ENCODE measurements around the gene NTF4.
"Not testable (repeated sequence)": the region's sequence is repeated elsewhere in the genome, so short reads cannot be mapped to it uniquely, and the experiment has no call there.

NTF4 gene

DNA sequence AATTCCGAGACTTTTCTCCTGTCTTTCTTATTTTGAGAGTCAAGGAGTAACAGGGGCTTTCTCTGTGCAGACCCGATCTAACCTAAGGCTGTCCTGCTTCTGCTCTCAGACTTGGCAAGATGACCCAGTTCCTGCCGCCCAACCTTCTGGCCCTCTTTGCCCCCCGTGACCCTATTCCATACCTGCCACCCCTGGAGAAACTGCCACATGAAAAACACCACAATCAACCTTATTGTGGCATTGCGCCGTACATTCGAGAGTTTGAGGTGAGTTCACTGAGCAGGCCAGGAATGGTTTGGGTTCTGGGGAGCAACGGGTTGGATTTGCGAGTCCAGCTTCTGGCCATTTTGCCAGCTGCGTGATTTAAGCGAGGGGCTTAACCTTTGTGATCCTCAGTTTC is 21.7 kb upstream of the NTF4 start:
- no peak for DNase-seq

DNA sequence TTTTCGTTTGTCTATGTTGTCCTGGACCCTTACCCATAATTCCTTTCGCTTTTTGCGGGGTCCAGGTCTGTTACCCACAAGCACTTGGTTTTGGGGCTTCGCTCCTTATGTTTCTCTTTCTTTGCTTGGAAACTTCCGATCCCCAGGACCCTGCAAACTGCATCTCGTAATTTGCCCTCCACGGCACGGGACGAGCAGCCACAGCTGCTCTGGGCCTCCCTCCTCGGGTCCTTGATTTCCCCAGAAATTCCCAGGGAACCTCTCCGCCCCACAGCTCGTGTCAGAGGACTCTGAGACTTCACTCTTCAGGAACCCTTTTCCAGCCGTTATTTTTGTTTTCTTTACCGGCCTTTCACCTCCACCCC is 21.2 kb upstream of the NTF4 start:
- no peak for DNase-seq

GRCh38 chr19:49085020-49085867 is 20.6 kb upstream of the NTF4 start, which contains the start of gene SNRNP70:
TSS of gene SNRNP70 (plus strand) at chr19:49085451. CDS start at chr19:49086415, 964 bp downstream.
- DNase-seq: peak; percentile 100

GRCh38 chr19:49084206-49085019 is 19.8 kb upstream of the NTF4 start:
- no peak for DNase-seq

DNA sequence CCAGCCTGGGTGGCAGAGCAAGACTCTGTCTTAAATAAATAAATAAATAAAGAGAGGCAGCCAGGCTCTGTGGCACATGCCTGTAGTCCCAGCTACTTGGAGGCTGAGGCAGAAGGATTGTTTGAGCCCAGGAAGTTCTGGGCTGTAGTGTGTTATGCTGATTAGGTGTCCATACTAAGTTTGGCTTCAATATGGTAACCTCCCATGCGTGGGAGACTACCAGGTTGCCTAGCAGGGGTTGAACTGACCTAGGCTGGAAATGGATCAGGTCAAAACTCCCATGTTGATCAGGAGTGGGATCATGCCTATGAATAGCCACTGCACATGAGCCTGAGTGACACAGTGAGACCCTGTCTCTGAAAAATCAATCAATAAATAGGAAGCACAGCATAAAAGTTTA is 16.7 kb upstream of the NTF4 start:
- no peak for DNase-seq

GRCh38 chr19:49080392-49080791 is 15.8 kb upstream of the NTF4 start:
- no peak for DNase-seq

DNA sequence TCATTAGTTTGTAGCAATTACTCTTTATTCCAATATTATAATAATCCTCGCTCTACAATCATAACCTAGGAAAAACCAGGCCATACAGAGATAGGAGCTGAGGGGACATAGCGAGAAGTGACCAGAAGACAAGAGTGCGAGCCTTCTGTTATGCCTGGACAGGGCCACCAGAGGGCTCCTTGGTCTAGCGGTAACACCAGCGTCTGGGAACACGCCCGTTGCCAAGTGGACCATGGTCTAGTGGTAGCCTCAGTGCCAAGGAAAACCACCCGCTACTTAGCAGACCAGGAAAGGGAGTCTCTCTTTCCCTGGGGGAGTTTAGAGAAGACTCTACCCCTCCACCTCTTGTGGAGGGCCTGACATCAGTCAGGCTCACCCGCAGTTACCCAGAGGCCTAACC is 10.3 kb upstream of the NTF4 start:
- peak; percentile 51 for DNase-seq

DNA sequence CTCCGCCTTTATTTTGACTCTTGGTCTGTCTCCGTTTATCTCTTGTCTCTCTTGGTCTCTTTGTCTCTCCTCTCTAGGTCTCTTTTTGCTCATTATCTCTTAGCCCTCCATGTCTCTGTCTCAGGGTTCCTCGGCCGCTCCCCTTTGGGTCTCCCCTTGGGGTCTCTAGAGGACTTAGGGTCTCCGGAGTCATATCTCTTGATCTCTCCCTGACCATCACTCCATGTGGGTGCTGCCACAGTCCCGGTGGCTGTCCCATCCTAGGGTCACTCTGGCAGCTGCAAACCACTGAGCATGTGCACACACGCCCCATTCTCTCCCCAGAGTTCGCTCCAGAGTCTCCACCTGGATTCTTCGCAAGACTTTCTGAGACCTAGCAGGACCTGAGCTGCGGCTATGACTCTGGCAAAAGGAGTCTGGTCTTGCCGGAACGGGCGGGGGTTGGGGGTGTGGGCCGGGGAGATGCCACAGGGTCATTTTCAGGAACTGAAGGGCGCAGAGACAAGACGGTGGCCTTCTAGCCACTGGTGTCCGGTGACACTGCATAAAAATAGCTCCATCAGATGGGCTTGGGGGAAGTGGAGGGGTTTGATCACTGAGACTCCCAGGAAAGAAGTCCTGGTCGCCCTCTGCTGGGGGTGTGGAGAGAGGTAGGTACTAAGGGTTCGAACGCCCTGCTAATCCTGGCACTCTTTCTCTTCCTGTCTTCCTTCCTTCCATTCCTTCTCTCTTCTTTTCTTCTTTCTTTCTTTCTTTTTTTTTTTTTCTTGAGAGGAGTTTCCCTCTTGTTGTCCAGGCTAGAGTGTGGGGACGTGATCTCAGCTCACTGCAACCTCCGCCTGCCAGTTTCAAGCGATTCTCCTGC is 9.1 kb upstream of the NTF4 start:
- peak; percentile 65 for DNase-seq

DNA sequence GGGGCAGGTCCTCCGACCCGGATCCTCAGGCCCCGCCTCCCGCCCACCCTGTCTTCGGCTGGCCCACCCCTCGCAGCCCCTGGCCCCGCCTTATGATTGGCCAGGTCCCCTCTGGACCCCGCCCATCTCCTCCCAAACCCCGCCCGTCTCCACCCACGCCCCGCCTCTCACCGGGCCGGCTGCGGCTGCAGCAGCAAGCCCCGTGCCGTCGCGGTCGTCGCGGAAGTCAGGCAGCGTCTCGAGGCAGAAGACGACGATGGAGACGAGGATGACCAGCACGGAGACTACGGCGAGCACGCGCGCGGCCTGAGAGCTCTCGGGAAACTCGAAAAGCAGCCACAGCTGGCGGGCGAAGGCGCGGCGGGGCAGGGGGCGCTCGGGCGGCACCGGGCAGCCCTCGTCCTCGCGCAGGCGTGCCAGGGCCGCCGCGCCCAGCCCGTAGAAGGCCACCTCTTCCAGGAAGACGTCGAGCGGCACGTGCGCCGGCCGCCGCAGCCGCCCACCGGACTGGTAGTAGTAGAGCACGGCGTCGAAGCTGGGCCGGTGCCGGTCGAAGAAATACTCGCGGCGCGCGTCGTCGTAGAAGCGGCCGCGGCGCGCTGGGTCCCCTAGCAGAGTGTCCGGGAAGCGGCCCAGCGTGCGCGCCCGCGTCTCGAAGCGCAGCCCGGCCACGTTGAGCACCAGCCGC is 7.4 kb upstream of the NTF4 start:
- DNase-seq: no peak

DNA sequence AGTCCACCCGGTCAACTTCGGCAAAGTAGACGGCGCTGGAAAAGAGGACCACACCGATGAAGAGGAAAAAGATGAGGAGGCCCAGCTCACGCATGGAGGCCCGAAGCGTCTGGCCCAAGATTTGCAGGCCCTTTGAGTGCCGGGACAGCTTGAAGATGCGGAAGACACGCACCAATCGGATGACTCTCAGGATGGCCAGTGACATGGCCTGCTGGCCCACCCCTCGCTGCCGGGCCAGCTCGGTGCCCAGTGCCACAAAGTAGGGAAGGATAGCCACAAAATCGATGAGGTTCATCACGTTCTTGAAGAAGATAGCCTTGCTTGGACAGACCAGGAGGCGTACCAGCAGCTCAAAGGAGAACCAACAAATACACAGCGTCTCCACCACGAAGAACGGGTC is 5.8 kb upstream of the NTF4 start:
- no peak for DNase-seq

- no peak for DNase-seq
Measured at GRCh38 chr19:49069026-49069425, 4.4 kb upstream of the NTF4 start.

- DNase-seq: no peak
Measured at GRCh38 chr19:49067554-49067953, 2.9 kb upstream of the NTF4 start.

GRCh38 chr19:49065905-49066512 is 1.4 kb upstream of the NTF4 start:
- DNase-seq: no peak

DNA sequence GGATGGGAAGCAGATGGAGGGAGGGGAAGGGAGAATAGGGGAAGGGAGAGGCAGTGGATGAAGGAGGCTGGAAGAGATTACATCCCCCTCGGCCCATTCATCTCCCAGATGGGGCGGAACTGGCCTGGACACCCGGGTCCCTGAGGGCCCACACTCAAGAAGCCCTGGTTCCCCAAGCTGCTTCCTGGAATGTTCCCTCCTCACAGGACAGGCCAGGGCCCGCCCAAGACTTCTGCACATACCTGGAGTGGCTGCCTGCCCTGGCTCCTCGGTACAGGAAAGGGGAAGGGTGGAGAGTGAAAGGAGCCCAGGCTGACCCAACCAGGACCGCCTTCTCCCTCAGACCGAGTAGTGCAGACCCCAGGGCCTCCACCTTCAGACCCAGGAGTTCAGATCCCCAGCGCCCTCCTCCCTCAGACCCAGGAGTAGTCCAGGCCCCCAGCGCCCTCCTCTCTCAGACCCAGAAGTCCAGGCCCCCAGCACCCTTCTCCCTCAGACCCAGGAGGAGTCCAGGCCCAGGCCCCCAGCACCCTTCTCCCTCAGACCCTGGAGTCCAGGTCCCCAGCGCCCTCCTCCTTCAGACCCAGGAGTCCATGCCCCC is 489 bp downstream of the NTF4 start:
- DNase-seq: no peak

GRCh38 chr19:49061445-49061844 is 3.2 kb downstream of the NTF4 start:
- DNase-seq: no peak

GRCh38 chr19:49061000-49061399 is 3.6 kb downstream of the NTF4 start:
- no peak for DNase-seq

GRCh38 chr19:49059053-49059452 is 5.6 kb downstream of the NTF4 start:
- DNase-seq: no peak

GRCh38 chr19:49058562-49058961 is 6.1 kb downstream of the NTF4 start:
- no peak for DNase-seq

- no peak for DNase-seq
Measured at GRCh38 chr19:49057636-49058234, 6.9 kb downstream of the NTF4 start, which contains the start of gene CGB7. TSS of gene CGB7 (minus strand) at chr19:49057749. CDS start at chr19:49055375, 2,374 bp downstream.

DNA sequence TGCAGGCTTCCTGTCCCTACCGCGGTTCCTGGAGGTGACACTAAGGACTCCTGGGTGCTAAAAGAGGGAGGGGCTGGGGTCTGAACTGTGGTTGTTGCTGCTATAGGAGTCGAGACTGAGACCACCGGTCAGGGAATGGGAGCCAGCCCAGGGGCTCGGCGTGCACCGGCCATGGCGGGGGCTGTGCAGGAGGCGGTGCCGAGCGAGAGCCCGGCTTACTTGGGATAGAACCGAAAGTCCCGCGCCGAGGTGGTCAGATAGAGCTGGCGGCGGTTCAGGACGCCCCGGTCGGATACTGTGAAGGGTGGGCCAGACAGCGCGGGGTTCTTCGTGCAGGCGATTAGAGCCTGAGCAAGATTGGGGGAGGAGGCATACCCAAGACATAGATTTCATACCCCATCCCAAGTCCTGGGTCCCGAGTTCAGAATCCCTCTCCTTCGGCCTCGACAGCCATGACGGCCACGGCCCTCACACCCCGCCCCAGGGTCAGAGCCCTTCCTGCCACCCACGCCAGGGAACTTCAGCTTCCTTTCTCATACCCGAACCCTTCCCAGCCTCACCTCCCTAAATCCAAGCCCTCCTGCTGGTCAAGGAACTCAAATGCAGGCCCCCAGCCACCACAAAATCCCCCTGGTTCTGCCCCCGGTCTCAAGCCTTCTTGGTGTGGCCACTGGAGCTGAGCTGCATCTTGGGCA is 7.6 kb downstream of the NTF4 start:
- DNase-seq: not testable (repeated sequence)

All from hematopoietic multipotent progenitor cell treated with erythropoietin and hydrocortisone succinate and interleukin-3 and kit ligand, for 4 days (in vitro differentiated cells).